GM18951 (cell line): ENCODE measurements around the gene OR5K4.
"Not testable (repeated sequence)": the region's sequence is repeated elsewhere in the genome, so short reads cannot be mapped to it uniquely, and the experiment has no call there.

Experiments used
- POLR2A ChIP-seq: IDR thresholded peaks from 4 replicates; pipeline ENCODE4 v1.6.1; 2011; ENCODE audit warnings: mild to moderate bottlenecking; ENCODE audit not compliant: insufficient read length, insufficient read depth; ENCODE audit errors: extremely low read depth
- in situ Hi-C: fragments of 300-500 bp; cut with MboI; formaldehyde crosslinking; loops from one replicate; pipeline ENCODE4 v1.12.0; 2022; ENCODE audit warnings: low sequenced_read_pairs, mixed read lengths, inconsistent platforms; ENCODE audit not compliant: unreplicated experiment

Gene OR5K4

GRCh38 chr3:98395101-98395500 lies 41.4 kb downstream of the OR5K4 start:
- in situ Hi-C loops, result no loop called here
- no peak for TF ChIP-seq POLR2A

GRCh38 chr3:98396482-98396881 lies 42.8 kb downstream of the OR5K4 start:
- in situ Hi-C loops, result not testable (repeated sequence)

- in situ Hi-C loops, result no loop called here
- no peak for TF ChIP-seq POLR2A
Measured at GRCh38 chr3:98398513-98398912, 44.9 kb downstream of the OR5K4 start.

GRCh38 chr3:98402507-98402906 lies 48.9 kb downstream of the OR5K4 start:
- in situ Hi-C loops, result no loop called here
- no peak for TF ChIP-seq POLR2A

GRCh38 chr3:98404010-98404409 lies 50.4 kb downstream of the OR5K4 start:
- in situ Hi-C loops, result no loop called here
- no peak for TF ChIP-seq POLR2A
